GM23338 (cell line): Measurements from ENCODE around the gene CAPN10.

Source experiments
- CREB1 ChIP-seq: fragments of 250-450 bp; sonication (Bioruptor Pico); IDR thresholded peaks from 2 replicates; pipeline ENCODE4 v1.5.0; 2020; ENCODE audit warnings: low read depth, mild to moderate bottlenecking, moderate library complexity
- ETS1 ChIP-seq: IDR thresholded peaks from 2 replicates; pipeline ENCODE4 v1.6.1; 2016; ENCODE audit warnings: antibody characterized with exemption
- EZH2 ChIP-seq: fragments of 200-600 bp; sonication (generic); IDR thresholded peaks from one replicate; pipeline ENCODE4 v1.8.0; 2017; ENCODE audit warnings: antibody characterized with exemption, mild to moderate bottlenecking, low read depth; ENCODE audit not compliant: unreplicated experiment
- EZH2phosphoT487 ChIP-seq: fragments of 200-600 bp; sonication (generic); IDR thresholded peaks from one replicate; pipeline ENCODE4 v1.8.1; 2018; ENCODE audit warnings: antibody characterized with exemption; ENCODE audit not compliant: unreplicated experiment
- JUNB ChIP-seq: IDR thresholded peaks from one replicate; pipeline ENCODE4 v1.6.1; 2016; ENCODE audit warnings: antibody characterized with exemption; ENCODE audit not compliant: unreplicated experiment
- NANOG ChIP-seq: IDR thresholded peaks from 2 replicates; pipeline ENCODE4 v1.6.1; 2016; ENCODE audit warnings: antibody characterized with exemption, borderline replicate concordance
- POLR2AphosphoS5 ChIP-seq: IDR thresholded peaks from 2 replicates; pipeline ENCODE4 v1.6.1; 2016; ENCODE audit warnings: antibody characterized with exemption, low read depth
- STAT1 ChIP-seq: IDR thresholded peaks from one replicate; pipeline ENCODE4 v1.6.1; 2016; ENCODE audit warnings: antibody characterized with exemption; ENCODE audit not compliant: unreplicated experiment
- ZNF114 ChIP-seq: fragments of 250-450 bp; sonication (Bioruptor Pico); IDR thresholded peaks from 2 replicates; pipeline ENCODE4 v1.5.0; 2020; ENCODE audit warnings: mild to moderate bottlenecking, moderate library complexity
- ZNF331 ChIP-seq: fragments of 250-450 bp; sonication (Bioruptor Pico); IDR thresholded peaks from 2 replicates; pipeline ENCODE4 v1.5.0; 2020; ENCODE audit warnings: low read depth, mild to moderate bottlenecking, moderate library complexity
- TF ChIP-seq, protein P1 (sequence below), 2 experiments: fragments of 200-600 bp in 1 of 2; sonication (generic) in 1 of 2; conservative IDR thresholded peaks; 2 replicates each; pipeline versions ENCODE4 v1.5.1 to v1.6.1; 2016 to 2017; ENCODE audit warnings: antibody characterized with exemption in 2 of 2, low read depth in 2 of 2, mild to moderate bottlenecking in 2 of 2, moderate library complexity in 1 of 2
- TF ChIP-seq, protein P2 (sequence below): IDR thresholded peaks from one replicate; pipeline ENCODE4 v1.6.1; 2018; ENCODE audit warnings: antibody characterized with exemption; ENCODE audit not compliant: unreplicated experiment

DNA sequence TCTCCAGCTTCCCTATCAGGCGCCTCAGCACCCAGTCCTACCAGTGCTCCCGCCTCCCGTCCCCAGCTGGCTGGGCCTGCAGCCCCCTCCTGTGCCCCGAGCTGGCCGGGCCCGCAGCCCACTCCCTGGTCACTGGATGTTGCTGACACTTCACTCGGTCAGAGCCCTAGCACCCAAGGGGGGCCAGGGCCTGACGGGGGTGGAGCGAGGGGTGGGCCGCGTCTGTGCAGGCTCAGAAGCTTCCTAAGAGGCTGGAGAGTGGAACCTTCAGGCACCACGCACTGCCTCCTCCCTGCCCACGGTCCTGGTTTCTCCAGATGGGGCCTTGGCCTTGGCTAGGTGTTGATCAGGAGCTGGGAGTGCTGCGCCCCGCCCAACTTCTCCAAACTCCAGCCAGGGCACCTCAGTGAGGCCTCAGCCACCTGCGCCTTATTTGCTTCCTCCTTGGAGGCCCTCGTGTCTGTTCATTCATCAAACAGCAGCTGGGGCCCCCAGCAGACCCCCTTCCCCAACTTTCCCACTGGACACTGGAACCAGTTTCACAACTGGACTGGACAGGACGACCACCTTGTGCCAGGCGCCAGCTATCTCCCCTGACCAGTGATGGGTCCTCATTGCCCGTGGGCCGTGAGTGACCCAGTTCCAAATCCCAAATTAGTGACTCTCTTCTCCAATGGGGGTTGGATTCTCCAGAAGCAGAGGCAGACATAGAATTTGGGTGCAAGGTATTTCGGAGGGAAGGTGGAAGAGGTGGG is 16.7 kb downstream of the CAPN10 start:
- TF ChIP-seq, protein P1, sequence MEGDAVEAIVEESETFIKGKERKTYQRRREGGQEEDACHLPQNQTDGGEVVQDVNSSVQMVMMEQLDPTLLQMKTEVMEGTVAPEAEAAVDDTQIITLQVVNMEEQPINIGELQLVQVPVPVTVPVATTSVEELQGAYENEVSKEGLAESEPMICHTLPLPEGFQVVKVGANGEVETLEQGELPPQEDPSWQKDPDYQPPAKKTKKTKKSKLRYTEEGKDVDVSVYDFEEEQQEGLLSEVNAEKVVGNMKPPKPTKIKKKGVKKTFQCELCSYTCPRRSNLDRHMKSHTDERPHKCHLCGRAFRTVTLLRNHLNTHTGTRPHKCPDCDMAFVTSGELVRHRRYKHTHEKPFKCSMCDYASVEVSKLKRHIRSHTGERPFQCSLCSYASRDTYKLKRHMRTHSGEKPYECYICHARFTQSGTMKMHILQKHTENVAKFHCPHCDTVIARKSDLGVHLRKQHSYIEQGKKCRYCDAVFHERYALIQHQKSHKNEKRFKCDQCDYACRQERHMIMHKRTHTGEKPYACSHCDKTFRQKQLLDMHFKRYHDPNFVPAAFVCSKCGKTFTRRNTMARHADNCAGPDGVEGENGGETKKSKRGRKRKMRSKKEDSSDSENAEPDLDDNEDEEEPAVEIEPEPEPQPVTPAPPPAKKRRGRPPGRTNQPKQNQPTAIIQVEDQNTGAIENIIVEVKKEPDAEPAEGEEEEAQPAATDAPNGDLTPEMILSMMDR (conservative IDR thresholded peaks at IDR 0.05; ENCODE audit: low read depth in 2 of 2) = no peak
- TF ChIP-seq CREB1 (CRISPR knock-in tag) (no peak), EZH2 (no peak), POLR2AphosphoS5 (no peak), STAT1 (no peak), ETS1 (no peak), JUNB (no peak), EZH2phosphoT487 (no peak), ZNF114 (no peak), NANOG (no peak), ZNF331 (no peak)
- TF ChIP-seq, protein P2, sequence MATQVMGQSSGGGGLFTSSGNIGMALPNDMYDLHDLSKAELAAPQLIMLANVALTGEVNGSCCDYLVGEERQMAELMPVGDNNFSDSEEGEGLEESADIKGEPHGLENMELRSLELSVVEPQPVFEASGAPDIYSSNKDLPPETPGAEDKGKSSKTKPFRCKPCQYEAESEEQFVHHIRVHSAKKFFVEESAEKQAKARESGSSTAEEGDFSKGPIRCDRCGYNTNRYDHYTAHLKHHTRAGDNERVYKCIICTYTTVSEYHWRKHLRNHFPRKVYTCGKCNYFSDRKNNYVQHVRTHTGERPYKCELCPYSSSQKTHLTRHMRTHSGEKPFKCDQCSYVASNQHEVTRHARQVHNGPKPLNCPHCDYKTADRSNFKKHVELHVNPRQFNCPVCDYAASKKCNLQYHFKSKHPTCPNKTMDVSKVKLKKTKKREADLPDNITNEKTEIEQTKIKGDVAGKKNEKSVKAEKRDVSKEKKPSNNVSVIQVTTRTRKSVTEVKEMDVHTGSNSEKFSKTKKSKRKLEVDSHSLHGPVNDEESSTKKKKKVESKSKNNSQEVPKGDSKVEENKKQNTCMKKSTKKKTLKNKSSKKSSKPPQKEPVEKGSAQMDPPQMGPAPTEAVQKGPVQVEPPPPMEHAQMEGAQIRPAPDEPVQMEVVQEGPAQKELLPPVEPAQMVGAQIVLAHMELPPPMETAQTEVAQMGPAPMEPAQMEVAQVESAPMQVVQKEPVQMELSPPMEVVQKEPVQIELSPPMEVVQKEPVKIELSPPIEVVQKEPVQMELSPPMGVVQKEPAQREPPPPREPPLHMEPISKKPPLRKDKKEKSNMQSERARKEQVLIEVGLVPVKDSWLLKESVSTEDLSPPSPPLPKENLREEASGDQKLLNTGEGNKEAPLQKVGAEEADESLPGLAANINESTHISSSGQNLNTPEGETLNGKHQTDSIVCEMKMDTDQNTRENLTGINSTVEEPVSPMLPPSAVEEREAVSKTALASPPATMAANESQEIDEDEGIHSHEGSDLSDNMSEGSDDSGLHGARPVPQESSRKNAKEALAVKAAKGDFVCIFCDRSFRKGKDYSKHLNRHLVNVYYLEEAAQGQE = no peak
